ENCODE results near the gene APRT. TPM values are rescaled to one million over a fixed set of nuclear protein-coding genes. Genes with fewer than 3 reads are reported as not detected.

The APRT gene
- total RNA-seq, 6 donors from 2014 or later: 76.5 to 147 (median 124) TPM

DNA sequence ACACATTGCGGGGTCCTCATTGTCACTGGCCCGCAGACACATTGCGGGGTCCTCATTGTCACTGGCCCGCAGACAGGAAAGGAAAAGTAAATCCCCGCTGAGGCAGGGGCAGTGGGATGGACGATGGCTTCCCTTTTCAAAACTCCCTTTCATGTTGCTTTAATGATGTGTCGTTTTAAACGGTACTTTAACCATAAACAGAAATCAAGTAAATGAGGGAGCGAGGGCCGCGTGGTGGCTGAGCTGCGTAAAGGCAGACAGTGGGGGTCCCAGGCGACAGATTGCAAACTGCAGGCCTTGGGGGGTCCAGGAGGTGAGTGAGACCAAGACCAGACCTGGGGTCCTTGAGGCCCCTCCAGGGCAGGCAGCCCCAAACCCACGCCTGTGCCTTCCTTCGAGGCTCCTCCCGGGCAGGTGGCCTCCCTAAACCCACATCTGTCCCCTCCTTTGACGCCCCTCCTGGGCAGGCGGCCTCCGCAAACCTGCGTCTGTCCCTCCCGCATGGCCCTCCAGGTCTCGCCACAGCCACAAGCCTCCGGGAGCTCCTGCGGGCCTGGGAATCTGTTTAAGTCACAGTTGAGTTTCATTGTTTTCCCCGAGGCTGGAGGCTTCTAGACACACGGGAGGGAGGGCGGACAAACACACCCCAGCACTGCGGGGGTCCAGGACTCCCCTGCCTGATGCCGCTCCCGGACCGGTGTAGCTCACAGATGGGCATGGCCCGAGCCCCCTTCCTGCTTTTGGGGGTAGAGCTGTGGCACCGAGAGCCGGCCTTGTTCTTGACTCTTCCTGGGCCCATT lies 34.1 kb downstream of the APRT start:
- Histone ChIP-seq H3K27ac (no peak overlapping the region), H3K27me3 (no peaks in the 10 kb centered on the region), H3K9me3 (no peaks in the 10 kb centered on the region), H3K36me3 (peaks cover 0 to 3% (median 0%) of the 10 kb centered on the region in 4 donors), H3K4me3 (no peak overlapping the region), H3K4me1 (peaks cover 62 to 91% (median 74%) of the 10 kb centered on the region in 4 donors)
- ATAC-seq (ENCODE audit: low FRiP score in 2 of 2): no peak
- TF ChIP-seq, protein P1, sequence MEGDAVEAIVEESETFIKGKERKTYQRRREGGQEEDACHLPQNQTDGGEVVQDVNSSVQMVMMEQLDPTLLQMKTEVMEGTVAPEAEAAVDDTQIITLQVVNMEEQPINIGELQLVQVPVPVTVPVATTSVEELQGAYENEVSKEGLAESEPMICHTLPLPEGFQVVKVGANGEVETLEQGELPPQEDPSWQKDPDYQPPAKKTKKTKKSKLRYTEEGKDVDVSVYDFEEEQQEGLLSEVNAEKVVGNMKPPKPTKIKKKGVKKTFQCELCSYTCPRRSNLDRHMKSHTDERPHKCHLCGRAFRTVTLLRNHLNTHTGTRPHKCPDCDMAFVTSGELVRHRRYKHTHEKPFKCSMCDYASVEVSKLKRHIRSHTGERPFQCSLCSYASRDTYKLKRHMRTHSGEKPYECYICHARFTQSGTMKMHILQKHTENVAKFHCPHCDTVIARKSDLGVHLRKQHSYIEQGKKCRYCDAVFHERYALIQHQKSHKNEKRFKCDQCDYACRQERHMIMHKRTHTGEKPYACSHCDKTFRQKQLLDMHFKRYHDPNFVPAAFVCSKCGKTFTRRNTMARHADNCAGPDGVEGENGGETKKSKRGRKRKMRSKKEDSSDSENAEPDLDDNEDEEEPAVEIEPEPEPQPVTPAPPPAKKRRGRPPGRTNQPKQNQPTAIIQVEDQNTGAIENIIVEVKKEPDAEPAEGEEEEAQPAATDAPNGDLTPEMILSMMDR (IDR thresholded peaks at IDR 0.05): no peak
- TF ChIP-seq EP300 (IDR thresholded peaks at IDR 0.05) (no peak), POLR2AphosphoS5 (IDR thresholded peaks at IDR 0.05) (no peak), POLR2A (IDR thresholded peaks at IDR 0.05) (no peak)
- WGBS, 2 donors: 79 to 85% methylated on average over 21 to 34 of the region's 34 CpGs
- peak in 1 of 2 donors; percentile 73 for DNase-seq

DNA sequence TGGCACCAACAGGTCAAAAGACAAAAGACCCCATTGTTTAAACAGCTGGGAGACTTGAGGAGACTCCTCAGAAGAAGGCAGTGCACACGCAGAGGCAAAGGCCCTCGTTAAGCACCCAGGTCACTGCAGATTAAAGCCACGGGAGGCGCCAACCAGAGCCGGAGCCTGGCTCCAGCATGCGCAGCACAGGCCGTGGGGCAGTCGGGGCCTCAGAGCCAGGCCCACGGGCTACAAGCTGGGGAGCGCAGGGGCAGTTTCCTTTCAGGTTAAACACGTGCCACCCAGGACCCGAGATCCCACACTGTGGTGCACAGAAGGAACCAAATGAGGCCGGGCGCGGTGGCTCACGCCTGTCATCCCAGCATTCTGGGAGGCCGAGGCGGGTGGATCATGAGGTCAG lies 35.9 kb downstream of the APRT start:
- no peaks in the 10 kb centered on the region for H3K9me3 ChIP-seq
- H3K4me3 ChIP-seq: no peak overlapping the region
- 90 to 93% methylated on average over 13 to 18 of the region's 18 CpGs for WGBS, 2 donors
- H3K36me3 ChIP-seq: peaks cover 0 to 3% (median 0%) of the 10 kb centered on the region in 4 donors
- H3K4me1 ChIP-seq: peaks cover 60 to 88% (median 73%) of the 10 kb centered on the region in 4 donors
- peak in 1 of 2 donors; percentile 64 for DNase-seq
- no peak for TF ChIP-seq POLR2AphosphoS5 (IDR thresholded peaks at IDR 0.05)
- no peak for TF ChIP-seq POLR2A (IDR thresholded peaks at IDR 0.05)
- TF ChIP-seq, protein P1 (IDR thresholded peaks at IDR 0.05): no peak
- TF ChIP-seq EP300 (IDR thresholded peaks at IDR 0.05): no peak
- H3K27ac ChIP-seq: no peak overlapping the region
- ATAC-seq (ENCODE audit: low FRiP score in 2 of 2): no peak
- no peaks in the 10 kb centered on the region for H3K27me3 ChIP-seq

DNA sequence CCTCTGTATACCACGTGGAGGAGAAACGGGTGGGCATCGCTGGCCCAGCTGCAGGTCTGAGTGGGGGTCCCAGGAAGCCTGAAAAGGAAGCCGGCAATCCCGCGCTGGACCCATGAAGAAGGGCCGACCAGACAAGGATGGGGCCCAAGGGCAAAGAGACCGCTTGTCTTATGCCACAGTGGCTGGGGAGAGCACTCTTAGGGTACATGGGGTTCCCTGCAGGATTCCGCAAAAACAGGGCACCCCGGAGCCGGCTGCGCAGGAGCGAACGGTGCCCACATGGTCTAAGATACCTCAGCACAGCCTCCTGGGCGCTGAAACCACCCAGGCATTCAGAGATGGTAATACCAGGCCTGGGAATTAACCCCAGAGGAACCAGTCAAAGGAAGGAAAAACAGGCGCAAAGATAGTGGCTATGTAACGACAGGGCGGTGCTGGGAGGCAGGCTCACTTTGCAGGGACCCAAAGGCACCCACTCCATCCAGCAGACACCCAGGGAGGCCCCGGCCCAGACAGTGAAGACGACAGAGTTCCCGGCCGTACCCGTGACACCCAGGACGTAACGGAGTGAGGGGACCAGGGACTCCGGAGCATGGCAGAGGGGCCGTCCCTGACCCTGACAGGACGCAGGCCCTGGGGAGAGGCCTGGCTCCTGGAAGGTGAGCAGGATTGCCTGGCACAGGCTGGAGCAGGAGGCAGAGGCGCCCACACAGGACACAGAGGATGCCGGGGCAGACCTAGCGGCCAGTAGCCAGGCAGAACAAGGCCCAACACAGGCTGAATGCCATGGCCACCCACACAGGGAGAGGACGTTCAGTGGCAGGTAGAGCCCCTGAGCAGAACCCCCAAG lies 37.0 kb downstream of the APRT start:
- Histone ChIP-seq H3K4me1 (peaks cover 60 to 88% (median 73%) of the 10 kb centered on the region in 4 donors), H3K4me3 (no peak overlapping the region), H3K9me3 (no peaks in the 10 kb centered on the region), H3K27ac (peak overlapping the region; percentile 48 to 79 (median 72)), H3K36me3 (peaks cover 0 to 3% (median 0%) of the 10 kb centered on the region in 4 donors), H3K27me3 (no peaks in the 10 kb centered on the region)
- ATAC-seq (ENCODE audit: low FRiP score in 2 of 2) (no peak), DNase-seq (peak in 1 of 2 donors; percentile 66)
- WGBS, 2 donors: 84 to 91% methylated on average over 19 to 31 of the region's 32 CpGs
- TF ChIP-seq EP300 (IDR thresholded peaks at IDR 0.05) (no peak), POLR2A (IDR thresholded peaks at IDR 0.05) (no peak), POLR2AphosphoS5 (IDR thresholded peaks at IDR 0.05) (no peak)
- TF ChIP-seq, protein P1 (IDR thresholded peaks at IDR 0.05): no peak

DNA sequence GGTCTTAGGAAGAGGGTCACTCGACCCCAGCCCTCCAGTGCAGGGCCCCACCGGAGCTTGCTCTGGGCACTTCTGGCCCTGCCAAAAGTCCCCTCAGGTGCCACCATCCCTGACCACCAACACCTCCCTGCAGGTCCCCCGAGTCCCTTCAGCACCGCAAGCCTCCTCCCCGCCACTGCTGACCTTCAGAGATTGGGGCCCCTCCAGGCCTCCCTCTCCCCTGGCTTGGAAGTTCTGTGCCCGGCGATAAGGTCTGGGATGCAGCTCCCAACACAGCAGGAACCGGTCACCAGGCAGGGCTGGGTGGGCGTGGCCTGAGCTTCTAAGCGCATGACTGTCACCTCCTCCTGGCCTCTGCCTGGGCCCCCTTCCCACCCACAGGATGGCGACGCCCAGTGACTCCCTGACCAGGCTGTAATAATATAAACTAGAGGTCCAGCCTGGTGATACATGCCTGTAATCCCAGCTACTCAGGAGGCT lies 37.9 kb downstream of the APRT start:
- ATAC-seq (ENCODE audit: low FRiP score in 2 of 2) (peak; percentile 15 to 59), DNase-seq (peak; percentile 81 to 89)
- Histone ChIP-seq H3K36me3 (peaks cover 0 to 3% (median 0%) of the 10 kb centered on the region in 4 donors), H3K4me3 (peak overlapping the region in 1 of 4 donors; percentile 20), H3K27ac (peak overlapping the region; percentile 67 to 79 (median 72)), H3K27me3 (no peaks in the 10 kb centered on the region), H3K4me1 (peaks cover 62 to 89% (median 74%) of the 10 kb centered on the region in 4 donors), H3K9me3 (no peaks in the 10 kb centered on the region)
- 38 to 50% methylated on average over 5 to 12 of the region's 12 CpGs for WGBS, 2 donors
- no peak for TF ChIP-seq POLR2A (IDR thresholded peaks at IDR 0.05)
- TF ChIP-seq EP300 (IDR thresholded peaks at IDR 0.05): peak in 1 of 4 donors; percentile 12
- TF ChIP-seq POLR2AphosphoS5 (IDR thresholded peaks at IDR 0.05): peak; percentile 48 to 81
